ENCODE measurements around the gene TMEM115. TPM values are rescaled to one million over a fixed set of nuclear protein-coding genes. Genes with fewer than 3 reads are reported as not detected.
A peak's percentile ranks its signal among the peaks of the same experiment; 100 is the strongest.

The TMEM115 gene
- total RNA-seq, 1 experiment from 2014 or later, result 17.3 TPM

- no peak for DNase-seq (ENCODE audit: low spot score)
- no peak for TF ChIP-seq CTCF (conservative IDR thresholded peaks at IDR 0.05; ENCODE audit: low read depth, low read length)
- TF ChIP-seq EZH2 (IDR thresholded peaks at IDR 0.05; ENCODE audit: borderline replicate concordance, low read depth, low read length, poor library complexity, severe bottlenecking), result no peak
- ChIA-PET CTCF (no interaction called here), POLR2A (ENCODE audit: low non-redundant PET) (interaction anchor here (0.7 kb wide), 1 partner anchor 10 kb away, joined by 27 read pairs; no protein-coding TSS in a partner anchor)
- intact Hi-C loops (cut with micrococcal nuclease; ENCODE audit: unreplicated experiment), result no loop called here
- no TSS peak for BruUV-seq (replicated peaks)
- H3K9me3 ChIP-seq (ENCODE audit: low read depth, low read length, poor library complexity, severe bottlenecking), result no peaks in the 10 kb centered on the region
- no peak overlapping the region for H3K4me3 ChIP-seq (ENCODE audit: low read depth, low read length, poor library complexity, severe bottlenecking)
- no peaks in the 10 kb centered on the region for H3K27me3 ChIP-seq (replicated peaks; ENCODE audit: insufficient read depth, low read depth, low read length, poor library complexity)
- H3K27ac ChIP-seq (ENCODE audit: low read depth, low read length, poor library complexity, severe bottlenecking), result no peak overlapping the region
- no peaks in the 10 kb centered on the region for H3K4me1 ChIP-seq (ENCODE audit: insufficient read depth, low read length, poor library complexity, severe bottlenecking)
- H3K36me3 ChIP-seq (ENCODE audit: insufficient read depth, low read length, poor library complexity, severe bottlenecking), result no peaks in the 10 kb centered on the region
Measured at GRCh38 chr3:50338965-50339364, 20.4 kb downstream of the TMEM115 start.

DNA sequence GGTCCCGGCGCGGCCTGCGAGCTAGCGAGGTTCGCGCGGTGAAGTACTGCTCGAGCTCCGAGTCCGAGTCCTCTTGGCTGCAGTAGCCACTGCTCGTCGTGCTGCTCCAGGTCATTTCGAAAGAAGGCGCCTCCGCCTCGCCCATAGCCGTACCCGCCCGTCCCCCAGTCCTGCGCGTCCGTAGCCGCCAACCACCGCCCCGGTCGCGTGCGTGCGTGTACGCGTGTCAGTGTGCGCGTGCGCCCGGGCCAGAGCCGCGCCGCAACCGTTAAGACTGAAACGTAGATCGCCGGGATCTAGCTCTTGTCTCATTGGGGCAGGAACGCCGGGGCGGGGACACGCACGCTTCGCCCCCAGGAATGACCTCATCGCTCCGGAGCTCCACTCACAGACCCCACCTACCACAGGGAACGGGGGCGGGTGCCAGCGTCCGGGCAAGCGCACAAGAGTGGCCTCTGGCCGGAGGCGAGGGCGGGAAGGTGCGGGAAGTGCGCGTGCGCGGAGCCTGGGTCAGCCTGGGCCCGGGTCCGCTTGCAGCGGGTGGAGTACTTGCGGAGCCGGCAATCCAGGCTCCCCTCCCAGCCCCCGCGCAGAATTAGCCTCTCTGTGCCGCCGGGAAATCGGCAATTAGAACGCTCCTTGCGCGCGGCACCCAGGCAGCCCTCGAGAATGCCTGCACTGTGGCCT is 22.0 kb downstream of the TMEM115 start:
- intact Hi-C loops (cut with micrococcal nuclease; ENCODE audit: unreplicated experiment), result no loop called here
- H3K9me3 ChIP-seq (ENCODE audit: low read depth, low read length, poor library complexity, severe bottlenecking), result no peaks in the 10 kb centered on the region
- CTCF ChIA-PET, result interaction anchor here (0.5 to 1.5 kb wide), 3 partner anchors 9 to 1052 kb away, joined by 4 to 6 read pairs (median 4); partner anchors contain the start of gene TUSC2
- POLR2A ChIA-PET (ENCODE audit: low non-redundant PET), result interaction anchor here (1.1 kb wide), 1 partner anchor 9 kb away, joined by 4 read pairs; the partner anchor contains the start of gene TUSC2
- no peaks in the 10 kb centered on the region for H3K4me1 ChIP-seq (ENCODE audit: insufficient read depth, low read length, poor library complexity, severe bottlenecking)
- H3K27me3 ChIP-seq (replicated peaks; ENCODE audit: insufficient read depth, low read depth, low read length, poor library complexity), result no peaks in the 10 kb centered on the region
- peak; percentile 95 for DNase-seq (ENCODE audit: low spot score)
- TF ChIP-seq CTCF (conservative IDR thresholded peaks at IDR 0.05; ENCODE audit: low read depth, low read length) (no peak), EZH2 (IDR thresholded peaks at IDR 0.05; ENCODE audit: borderline replicate concordance, low read depth, low read length, poor library complexity, severe bottlenecking) (no peak)
- no TSS peak for BruUV-seq (replicated peaks)
- peak overlapping the region; percentile 90 for H3K27ac ChIP-seq (ENCODE audit: low read depth, low read length, poor library complexity, severe bottlenecking)
- H3K4me3 ChIP-seq (ENCODE audit: low read depth, low read length, poor library complexity, severe bottlenecking), result peak overlapping the region; percentile 82
- no peaks in the 10 kb centered on the region for H3K36me3 ChIP-seq (ENCODE audit: insufficient read depth, low read length, poor library complexity, severe bottlenecking)

GRCh38 chr3:50336452-50337174 is 22.7 kb downstream of the TMEM115 start:
- no peak for DNase-seq (ENCODE audit: low spot score)
- H3K4me1 ChIP-seq (ENCODE audit: insufficient read depth, low read length, poor library complexity, severe bottlenecking), result no peaks in the 10 kb centered on the region
- POLR2A ChIA-PET (ENCODE audit: low non-redundant PET), result interaction anchor here (1.1 kb wide), 1 partner anchor 8 kb away, joined by 4 read pairs; the partner anchor contains the start of gene TUSC2
- BruUV-seq (replicated peaks), result TSS peak; percentile 64
- CTCF ChIA-PET, result interaction anchor here (0.5 to 1.5 kb wide), 3 partner anchors 8 to 1053 kb away, joined by 4 to 6 read pairs (median 4); partner anchors contain the start of gene TUSC2
- H3K27me3 ChIP-seq (replicated peaks; ENCODE audit: insufficient read depth, low read depth, low read length, poor library complexity), result no peaks in the 10 kb centered on the region
- TF ChIP-seq EZH2 (IDR thresholded peaks at IDR 0.05; ENCODE audit: borderline replicate concordance, low read depth, low read length, poor library complexity, severe bottlenecking), result no peak
- no peak for TF ChIP-seq CTCF (conservative IDR thresholded peaks at IDR 0.05; ENCODE audit: low read depth, low read length)
- H3K9me3 ChIP-seq (ENCODE audit: low read depth, low read length, poor library complexity, severe bottlenecking), result no peaks in the 10 kb centered on the region
- peak overlapping the region; percentile 82 for H3K4me3 ChIP-seq (ENCODE audit: low read depth, low read length, poor library complexity, severe bottlenecking)
- intact Hi-C loops (cut with micrococcal nuclease; ENCODE audit: unreplicated experiment), result no loop called here
- H3K27ac ChIP-seq (ENCODE audit: low read depth, low read length, poor library complexity, severe bottlenecking), result peak overlapping the region; percentile 90
- peaks cover 5% of the 10 kb centered on the region for H3K36me3 ChIP-seq (ENCODE audit: insufficient read depth, low read length, poor library complexity, severe bottlenecking)
